ENCODE results near the gene TCF7L2. TPM values are rescaled to one million over a fixed set of nuclear protein-coding genes. Genes with fewer than 3 reads are reported as not detected.

The TCF7L2 gene
- polyA plus RNA-seq, 1 experiment, result 11.3 TPM

DNA sequence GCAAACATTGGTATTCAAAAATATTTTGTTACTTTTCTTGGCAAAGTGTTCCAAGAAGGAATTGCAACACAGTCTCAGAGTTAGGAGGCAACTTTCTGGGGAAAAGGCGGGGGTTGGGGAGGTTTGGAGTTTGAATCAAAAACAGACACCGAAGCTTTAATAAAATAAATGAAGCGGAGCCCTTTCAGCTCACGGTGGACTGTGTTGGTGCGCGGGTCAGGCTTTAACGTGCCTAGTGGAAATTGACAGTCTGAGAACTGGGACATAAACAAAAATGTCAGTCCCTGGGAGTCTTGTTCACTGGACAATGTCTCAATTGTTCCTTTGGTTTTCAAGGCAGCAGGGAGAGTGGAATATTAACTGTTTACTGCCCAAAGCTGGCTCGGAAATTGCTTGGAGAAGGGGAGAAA is 109.3 kb downstream of the TCF7L2 start:
- CTCF ChIA-PET, result interaction anchor here (0.7 to 1.5 kb wide), 4 partner anchors 10 to 744 kb away, joined by 3 to 4 read pairs (median 3); no protein-coding TSS in a partner anchor
- DNase-seq (ENCODE audit: low read depth), result peak; percentile 47
- H3K36me3 ChIP-seq (ENCODE audit: control insufficient read depth, insufficient read depth, low read length), result peaks cover 2% of the 10 kb centered on the region; the same call in 1 of the 2 replicates
- POLR2A ChIA-PET, result no interaction called here
- no peak for TF ChIP-seq CTCF (IDR thresholded peaks at IDR 0.05; ENCODE audit: insufficient read depth, low read depth, low read length)
- no peak overlapping the region for H3K4me3 ChIP-seq (ENCODE audit: low read depth, low read length)
- H3K27me3 ChIP-seq (ENCODE audit: control insufficient read depth, insufficient read depth, low read length), result no peaks in the 10 kb centered on the region

DNA sequence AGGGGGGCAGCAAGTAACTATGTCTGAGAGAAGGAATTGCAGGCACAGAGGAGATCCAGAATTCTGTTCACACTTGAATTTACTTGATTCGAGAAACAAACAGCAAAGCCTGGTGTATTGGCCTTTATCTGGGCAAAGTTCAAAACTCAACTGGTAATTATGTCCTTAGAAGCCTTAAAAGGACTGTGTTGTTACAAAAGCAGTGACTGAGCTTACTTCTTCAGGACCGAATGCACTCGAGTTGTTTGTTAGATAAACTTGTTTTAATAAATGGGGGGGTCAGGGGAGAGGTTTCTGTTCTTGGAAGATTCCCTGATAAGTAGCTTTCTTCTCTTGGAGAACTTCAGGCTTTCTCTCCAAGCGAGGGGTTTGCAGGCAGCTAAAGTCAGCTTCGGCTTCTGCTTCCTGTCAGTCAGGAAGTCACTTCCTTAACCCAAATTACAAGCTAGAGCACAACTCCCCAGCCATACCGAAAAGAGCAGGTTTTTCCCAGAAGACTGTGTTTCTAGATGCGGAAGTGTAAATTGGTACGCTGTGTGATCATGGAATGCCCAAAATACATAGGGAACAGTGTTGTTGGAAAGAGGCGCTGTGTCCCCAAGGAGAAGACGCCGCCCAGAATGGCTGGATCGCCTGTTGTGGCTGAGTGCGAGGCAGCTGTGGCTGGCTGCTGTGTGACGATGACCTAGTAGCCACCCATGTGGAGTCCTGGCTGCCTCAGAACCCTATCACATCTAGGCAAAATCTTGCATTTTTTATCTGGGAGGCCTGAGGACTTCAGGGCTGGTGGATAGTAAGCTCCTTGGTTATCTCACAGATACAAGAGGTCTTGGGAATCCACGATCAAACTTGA is 110.4 kb downstream of the TCF7L2 start:
- no peak for DNase-seq (ENCODE audit: low read depth)
- CTCF ChIA-PET, result interaction anchor here (1.2 to 1.5 kb wide), 2 partner anchors 11 to 107 kb away, joined by 3 read pairs; no protein-coding TSS in a partner anchor
- H3K4me3 ChIP-seq (ENCODE audit: low read depth, low read length), result no peak overlapping the region
- no peaks in the 10 kb centered on the region for H3K27me3 ChIP-seq (ENCODE audit: control insufficient read depth, insufficient read depth, low read length)
- POLR2A ChIA-PET, result no interaction called here
- no peak for TF ChIP-seq CTCF (IDR thresholded peaks at IDR 0.05; ENCODE audit: insufficient read depth, low read depth, low read length)
- peaks cover 2% of the 10 kb centered on the region; the same call in 1 of the 2 replicates for H3K36me3 ChIP-seq (ENCODE audit: control insufficient read depth, insufficient read depth, low read length)

GRCh38 chr10:113061054-113061430 is 111.0 kb downstream of the TCF7L2 start:
- Histone ChIP-seq H3K4me3 (ENCODE audit: low read depth, low read length) (no peak overlapping the region), H3K27me3 (ENCODE audit: control insufficient read depth, insufficient read depth, low read length) (no peaks in the 10 kb centered on the region), H3K36me3 (ENCODE audit: control insufficient read depth, insufficient read depth, low read length) (peaks cover 2% of the 10 kb centered on the region; the same call in 1 of the 2 replicates)
- POLR2A ChIA-PET, result no interaction called here
- no peak for DNase-seq (ENCODE audit: low read depth)
- CTCF ChIA-PET, result no interaction called here
- TF ChIP-seq CTCF (IDR thresholded peaks at IDR 0.05; ENCODE audit: insufficient read depth, low read depth, low read length), result no peak

GRCh38 chr10:113061557-113061956 is 111.5 kb downstream of the TCF7L2 start:
- ChIA-PET POLR2A (no interaction called here), CTCF (no interaction called here)
- H3K4me3 ChIP-seq (ENCODE audit: low read depth, low read length), result no peak overlapping the region
- H3K27me3 ChIP-seq (ENCODE audit: control insufficient read depth, insufficient read depth, low read length), result no peaks in the 10 kb centered on the region
- H3K36me3 ChIP-seq (ENCODE audit: control insufficient read depth, insufficient read depth, low read length), result peaks cover 2% of the 10 kb centered on the region; the same call in 1 of the 2 replicates
- no peak for TF ChIP-seq CTCF (IDR thresholded peaks at IDR 0.05; ENCODE audit: insufficient read depth, low read depth, low read length)
- DNase-seq (ENCODE audit: low read depth), result no peak

GRCh38 chr10:113063043-113063967 is 113.3 kb downstream of the TCF7L2 start:
- ChIA-PET CTCF (interaction anchor here (0.9 to 1.7 kb wide), 2 partner anchors 10 to 13 kb away, joined by 3 to 5 read pairs; no protein-coding TSS in a partner anchor), POLR2A (no interaction called here)
- H3K27me3 ChIP-seq (ENCODE audit: control insufficient read depth, insufficient read depth, low read length), result no peaks in the 10 kb centered on the region
- no peak for DNase-seq (ENCODE audit: low read depth)
- no peak overlapping the region for H3K4me3 ChIP-seq (ENCODE audit: low read depth, low read length)
- peaks cover 2% of the 10 kb centered on the region; the same call in 1 of the 2 replicates for H3K36me3 ChIP-seq (ENCODE audit: control insufficient read depth, insufficient read depth, low read length)
- 0 out of 2 replicates have a peak, but pooled peaks have one; percentile 4 for TF ChIP-seq CTCF (IDR thresholded peaks at IDR 0.05; ENCODE audit: insufficient read depth, low read depth, low read length)
